GF-D8 (cell line): ENCODE results near the gene NT5C1B.

Experiments used
- DNase-seq: peaks from one replicate; lab custom pipeline; 2025; lab: John Stamatoyannopoulos, UW

Gene NT5C1B

DNA sequence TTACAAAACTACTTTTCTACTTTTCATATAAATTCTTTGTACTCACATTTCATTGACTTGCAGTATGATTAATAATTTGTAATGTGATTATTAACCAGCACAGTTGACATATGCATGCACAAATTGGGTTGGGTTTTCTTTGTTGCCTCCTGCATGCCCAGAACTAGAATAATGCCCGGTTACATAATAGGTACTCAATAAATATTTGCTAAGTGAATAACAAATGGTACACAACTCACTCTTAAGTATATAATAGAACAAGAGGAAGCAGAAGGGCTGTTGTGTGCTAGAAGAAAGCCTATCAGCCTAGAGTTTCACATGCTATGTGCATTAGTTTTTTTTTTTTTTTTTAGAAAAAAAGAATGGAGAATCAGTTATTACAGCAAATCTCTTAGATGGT, 38.2 kb downstream of the NT5C1B start:
- no peak for DNase-seq

DNA sequence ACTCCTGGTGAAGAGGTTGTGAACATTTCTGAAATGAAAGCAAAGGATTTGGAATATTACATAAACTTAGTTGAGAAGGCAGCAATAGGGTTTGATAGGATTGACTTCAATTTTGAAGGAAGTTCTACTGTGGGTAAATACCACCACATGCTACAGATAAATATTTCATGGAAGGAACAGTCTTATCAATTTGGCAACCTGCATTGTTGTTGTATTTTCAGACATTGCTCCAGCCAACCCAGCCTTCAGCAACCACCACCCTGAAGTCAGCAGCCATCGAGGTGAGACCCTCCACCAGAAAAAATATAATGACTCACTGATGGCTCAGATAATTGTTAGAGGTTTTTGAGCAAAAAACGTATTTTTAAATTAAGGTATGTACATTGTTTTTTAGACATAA, 38.9 kb downstream of the NT5C1B start:
- DNase-seq, result no peak

DNA sequence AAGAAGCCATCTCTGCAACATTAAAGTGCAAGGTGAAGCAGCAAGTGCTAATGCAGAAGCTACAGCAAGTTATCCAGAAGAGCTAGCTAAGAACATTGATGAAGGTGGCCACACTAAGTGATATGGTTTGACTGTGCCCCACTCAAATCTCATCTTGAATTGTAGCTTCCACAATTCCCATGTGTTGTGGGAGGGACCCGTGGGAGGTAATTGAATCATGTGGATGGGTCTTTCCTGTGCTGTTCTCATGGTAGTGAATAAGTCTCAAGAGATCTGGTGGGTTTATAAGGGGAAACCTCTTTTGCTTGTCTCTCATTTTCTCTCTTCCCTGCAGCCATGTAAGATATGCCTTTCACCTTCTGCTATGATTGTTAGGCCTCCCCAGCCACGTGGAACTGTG, 40.3 kb downstream of the NT5C1B start:
- DNase-seq, result no peak

DNA sequence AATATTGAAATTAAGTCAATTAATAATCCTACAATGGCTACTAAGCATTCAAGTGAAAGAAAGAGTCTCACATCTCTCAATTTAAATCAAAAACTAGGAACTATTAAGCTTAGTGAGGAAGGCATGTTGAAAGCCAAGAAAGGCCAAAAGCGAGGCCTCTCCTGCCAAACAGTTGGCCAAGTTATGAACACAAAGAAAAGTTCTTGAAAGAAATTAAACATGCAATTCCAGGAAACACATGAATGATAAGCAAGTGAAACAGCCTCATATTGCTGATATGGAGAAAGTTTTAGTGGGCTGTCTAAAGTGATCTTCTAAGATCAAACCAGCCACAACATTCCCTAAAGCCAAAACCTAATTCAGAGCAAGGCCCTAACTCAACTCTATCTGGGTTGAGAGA, 40.7 kb downstream of the NT5C1B start:
- DNase-seq, result no peak

DNA sequence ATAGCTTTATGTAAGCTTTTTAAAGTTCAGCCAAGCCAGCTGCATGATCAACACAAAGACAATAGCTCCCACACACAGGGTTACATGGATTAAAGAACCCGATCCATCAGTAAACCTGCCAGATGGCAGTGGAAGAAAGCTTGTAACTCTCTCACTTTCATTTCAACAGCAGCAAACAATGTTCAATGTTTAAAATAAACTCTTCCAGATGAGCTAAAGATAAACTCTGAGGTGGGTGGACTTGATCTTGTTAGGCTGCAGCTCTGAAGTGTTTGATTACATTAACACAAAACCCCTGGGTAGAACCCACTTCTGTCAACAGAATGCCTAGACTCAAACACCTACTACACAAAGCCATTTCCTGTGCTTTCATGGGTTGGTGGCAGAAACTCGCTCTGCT, 42.8 kb downstream of the NT5C1B start:
- no peak for DNase-seq

DNA sequence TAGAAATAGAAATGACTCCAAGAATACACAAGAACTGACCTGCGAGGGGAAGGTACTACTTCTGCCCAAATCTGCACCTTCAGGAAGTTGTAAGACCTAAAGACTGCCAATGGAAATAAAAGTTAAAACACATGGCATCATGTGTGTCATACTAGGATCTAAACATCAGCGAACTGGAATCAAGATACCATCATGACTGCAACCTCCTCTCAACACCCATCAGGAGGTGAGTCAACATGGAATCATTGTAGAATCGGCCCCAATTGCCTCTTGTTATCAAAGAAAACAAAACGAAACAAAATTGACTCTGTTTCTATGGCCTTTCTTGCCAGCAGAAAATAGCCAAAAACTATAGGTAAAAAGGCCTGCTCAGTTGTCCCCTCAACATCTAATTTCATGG, 44.0 kb downstream of the NT5C1B start:
- DNase-seq, result no peak

DNA sequence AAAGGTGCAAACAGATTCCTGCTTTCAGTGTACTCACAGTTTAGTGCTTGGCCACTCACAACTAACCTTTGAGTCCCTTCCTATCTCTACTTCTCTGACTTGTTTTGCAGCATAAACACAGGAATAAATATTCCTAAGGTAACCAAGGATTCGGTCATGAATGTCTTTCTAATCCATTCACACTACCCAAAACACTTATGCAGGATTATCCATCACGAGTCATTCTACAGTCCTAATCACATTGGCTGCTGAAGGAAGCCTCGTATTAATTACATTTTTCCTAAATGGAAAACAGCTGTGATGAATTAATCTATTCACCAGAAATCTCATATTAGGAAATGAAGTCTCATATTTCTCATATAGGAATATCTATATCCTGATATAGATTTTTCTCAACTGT, 45.2 kb downstream of the NT5C1B start:
- DNase-seq, result no peak

DNA sequence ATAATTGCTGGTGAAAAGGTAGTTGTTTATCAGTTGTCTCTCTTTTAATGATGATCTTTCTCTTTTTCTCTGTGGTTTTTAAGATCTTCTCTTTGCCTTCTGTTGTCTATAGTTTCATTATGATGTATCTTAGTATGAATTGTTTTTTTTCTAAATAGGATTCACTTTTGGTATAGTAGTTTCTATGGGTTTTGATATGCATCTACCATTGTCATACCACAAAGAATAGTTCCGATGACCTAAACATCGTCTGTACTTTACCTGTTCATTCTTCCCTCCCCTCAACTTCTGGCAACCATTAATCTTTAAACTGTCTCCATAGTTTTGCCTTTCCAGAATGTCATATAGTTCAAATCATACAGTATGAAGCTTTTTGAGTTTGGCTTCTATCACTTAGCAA, 48.5 kb downstream of the NT5C1B start:
- no peak for DNase-seq

DNA sequence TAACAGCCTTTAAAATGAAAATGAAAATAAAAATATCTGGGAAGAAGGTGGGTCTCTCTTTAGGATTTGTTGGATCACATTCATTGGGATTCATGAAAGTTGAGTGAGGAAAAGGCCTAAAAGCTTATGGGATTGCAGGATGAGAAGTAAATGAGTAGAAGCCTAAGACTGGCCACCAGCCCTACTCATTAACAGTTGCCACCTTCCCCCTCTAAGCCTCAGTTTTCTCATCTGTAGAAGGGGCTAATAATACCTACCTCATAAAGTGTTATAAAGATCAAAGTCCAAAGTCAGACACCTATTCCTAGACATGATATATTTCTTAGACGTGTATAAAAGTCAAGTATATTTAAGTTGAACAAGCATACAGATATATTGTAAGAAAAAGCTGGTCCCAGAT, 52.7 kb downstream of the NT5C1B start:
- DNase-seq, result no peak

DNA sequence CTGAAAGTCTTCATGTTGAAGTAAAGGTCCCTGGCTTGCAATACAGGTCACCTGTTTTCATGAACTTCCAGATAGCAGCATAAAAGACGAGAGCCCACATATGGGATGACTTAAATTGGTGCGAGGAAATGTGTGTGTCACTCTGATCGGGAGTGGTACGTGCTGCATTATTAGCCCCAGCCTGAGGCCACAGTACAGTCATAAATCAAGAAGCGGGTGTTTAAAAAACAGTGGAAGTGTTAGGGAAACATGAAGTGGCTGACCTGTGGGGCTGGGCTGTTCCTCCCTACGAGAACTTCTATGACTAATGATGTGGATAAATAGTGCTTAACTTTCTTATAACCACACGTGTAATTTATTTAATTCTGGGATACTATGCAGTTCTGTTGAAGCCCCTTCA, 53.3 kb downstream of the NT5C1B start:
- DNase-seq, result no peak

DNA sequence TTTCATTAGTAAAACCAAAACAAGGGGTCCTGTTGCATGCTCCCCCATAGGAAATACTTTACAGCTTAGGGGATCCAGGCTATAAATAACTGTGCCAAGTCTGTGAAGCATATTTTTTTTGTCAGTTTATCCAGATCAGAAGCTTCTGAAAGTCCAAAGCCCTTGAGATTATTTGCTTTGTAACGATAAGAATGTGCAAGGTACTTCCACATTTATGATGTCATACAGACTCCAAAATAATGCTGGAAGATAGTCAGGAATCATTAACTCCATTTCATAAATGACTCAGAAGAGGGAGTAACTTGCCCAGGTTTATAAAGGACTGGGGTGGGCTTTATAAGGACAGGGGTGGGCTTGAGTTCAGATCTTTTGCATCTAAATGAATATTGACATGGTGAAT, 58.2 kb downstream of the NT5C1B start:
- no peak for DNase-seq

DNA sequence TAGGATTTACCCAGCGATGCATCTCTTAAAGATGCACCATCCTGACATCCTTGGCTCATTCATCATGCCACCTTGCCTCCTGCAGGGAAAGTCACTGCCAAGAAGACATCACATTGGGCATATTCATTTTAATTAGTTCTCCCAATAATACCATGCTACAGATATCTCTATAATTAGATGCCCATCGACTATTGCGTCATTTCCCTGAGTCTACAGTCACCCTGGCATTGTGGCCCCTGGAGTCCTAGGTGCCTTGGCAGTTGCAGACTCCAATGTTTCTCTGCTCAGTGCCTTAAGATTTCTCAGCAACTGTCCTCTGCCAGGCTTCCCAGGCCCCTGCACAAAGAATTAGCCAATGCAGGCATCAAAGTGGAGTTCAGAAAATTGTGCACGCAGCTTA, 61.5 kb downstream of the NT5C1B start:
- no peak for DNase-seq

DNA sequence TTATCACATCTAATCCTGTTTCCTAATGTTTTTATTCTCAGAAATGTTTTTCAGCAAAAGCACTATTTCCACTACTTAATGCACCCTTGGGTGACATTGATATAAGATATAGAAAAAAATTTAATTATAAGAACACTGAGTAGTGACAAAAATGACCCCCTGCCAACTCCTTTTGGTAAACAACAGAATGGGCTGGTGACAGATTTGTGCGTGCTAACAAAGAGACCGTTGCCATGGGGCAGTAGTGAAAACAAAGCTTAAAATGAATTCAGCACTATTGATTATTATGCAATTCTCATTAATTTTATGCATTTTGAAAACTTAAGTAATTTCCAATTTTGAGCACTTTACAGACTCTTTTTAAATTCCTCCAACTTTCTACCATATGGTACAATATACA, 62.0 kb downstream of the NT5C1B start:
- DNase-seq, result no peak

DNA sequence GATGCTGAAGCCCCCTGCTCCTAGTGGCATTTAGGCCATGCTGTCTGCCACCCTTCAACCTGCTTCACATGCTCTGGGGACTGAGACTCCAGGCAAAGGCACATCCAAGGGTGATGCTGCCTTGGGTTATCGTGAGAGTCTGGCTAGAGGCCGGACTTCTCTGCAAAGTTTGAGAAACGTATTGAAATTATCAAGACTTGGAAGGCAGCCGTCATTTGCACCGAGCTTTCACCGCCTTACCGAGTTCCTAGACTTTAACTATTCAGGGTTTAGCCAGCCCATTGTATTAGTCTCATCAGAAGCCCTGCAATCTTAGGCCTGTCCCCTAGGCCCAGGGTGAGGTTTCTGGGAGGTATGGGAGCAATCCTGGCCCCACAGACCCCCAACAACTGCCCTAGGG, 62.9 kb downstream of the NT5C1B start:
- no peak for DNase-seq

DNA sequence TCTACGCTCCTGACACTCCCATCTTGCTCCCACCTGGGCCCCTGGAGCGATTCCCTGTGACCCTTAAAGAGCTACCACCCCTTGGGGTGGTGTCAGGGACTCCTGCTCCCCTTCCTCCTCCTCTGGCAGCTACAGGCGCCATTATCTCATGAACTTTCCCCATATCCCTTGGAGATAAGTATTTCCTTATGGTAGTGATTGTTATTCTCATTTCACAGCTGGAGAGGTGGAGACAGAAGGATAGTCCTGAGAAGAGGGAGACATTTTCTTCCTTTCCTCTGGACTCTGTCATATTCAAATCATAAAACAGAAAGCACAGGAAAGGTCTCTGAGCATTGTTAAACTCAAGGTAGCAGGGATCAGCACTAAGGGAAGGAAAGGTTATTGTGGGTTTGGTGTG, 63.5 kb downstream of the NT5C1B start:
- DNase-seq, result no peak

DNA sequence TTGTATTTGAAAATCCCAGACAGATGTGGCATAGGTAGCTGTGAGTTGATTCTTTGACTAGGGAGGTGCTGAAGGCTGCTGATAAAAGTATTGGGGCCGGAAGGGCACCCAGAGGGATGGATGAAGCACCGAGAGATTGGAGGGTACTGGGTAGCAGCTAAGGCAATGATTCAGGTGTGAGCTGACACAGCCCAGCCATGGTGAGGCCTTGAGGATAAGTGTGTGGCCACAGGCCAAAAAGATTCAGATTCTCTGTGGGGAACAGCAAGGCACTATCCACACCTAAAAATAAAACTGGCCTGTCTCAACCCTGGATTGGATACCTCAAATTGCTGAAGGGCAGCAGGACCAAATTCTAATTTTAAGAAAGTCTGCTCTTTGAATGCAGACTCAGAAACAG, 64.1 kb downstream of the NT5C1B start:
- DNase-seq, result no peak

DNA sequence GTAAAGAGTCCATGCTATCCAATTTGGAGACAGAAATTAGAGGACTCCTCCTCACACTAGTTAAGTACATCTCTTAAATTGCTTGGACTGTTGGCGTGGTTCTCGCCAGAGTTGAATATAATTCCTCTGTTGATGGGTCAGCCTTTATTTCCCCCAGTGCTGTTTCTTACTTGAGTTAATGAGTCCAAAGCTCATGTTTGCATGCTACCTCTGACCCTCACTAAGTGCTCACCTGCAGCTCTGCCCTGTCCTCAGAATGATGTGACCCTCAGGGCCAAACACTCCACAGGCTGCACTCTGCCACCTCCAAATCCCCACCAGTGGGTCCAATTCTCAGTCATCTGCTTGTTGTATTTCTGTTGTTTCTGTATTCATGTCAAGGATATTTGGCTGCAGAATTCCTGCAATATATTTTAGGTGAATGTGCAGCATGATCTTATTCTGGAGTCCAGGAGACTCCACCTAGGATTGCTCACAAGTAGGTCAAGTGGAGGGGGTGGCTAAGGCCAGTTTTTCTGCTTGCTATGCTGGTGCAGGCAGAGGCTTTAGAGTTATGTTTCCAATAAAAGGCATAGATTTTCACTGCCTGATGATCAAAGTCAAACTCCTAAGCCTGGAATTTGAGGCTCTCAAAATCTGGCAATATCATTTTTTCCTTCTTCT, 66.8 kb downstream of the NT5C1B start:
- DNase-seq, result no peak

DNA sequence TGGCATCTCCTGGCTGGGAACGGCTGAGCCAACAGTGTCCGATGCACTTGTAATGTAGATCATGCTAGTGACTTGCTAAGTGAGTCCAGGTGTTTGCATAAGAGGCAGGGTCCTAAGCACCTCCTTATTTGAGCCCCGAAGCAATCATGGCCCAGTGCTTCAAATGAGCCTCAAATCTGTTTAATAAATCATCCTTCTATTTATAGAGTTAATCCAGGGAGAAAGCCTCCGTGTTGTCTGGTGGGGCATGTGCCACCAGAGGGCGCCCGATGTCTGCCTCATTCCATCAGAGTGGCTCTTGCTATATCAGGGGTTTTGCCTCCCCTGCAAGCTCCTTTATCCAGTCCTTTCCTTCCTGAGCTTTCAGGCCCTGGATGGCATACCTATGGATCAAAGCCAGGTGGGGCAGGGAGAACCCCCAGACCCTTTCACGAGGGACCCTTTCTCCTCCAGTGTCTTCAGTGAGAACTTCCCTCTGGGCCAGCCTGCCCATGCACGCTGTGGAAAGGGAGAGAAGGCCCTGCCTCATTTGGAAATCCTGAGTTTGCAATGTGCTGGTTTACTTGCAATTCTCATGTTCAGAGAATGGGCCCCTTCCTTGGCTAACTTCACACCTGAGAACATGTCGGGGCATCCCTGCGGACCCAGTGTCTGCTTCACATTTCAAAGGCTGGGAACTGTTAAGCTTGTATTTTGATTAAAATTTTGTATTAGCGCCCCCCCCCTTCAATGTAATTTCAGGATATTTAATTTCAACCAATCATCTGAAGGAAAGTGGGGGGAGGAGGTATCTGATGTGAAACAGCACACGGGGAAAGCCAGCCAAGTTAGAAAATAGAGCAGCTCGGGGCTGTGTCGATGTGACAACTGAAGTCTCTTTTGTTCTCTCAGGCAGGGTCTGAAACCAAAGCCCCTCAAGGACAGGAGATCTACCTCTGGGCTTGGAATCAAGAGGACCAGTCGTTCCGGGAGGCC, 68.6 kb downstream of the NT5C1B start:
- no peak for DNase-seq

DNA sequence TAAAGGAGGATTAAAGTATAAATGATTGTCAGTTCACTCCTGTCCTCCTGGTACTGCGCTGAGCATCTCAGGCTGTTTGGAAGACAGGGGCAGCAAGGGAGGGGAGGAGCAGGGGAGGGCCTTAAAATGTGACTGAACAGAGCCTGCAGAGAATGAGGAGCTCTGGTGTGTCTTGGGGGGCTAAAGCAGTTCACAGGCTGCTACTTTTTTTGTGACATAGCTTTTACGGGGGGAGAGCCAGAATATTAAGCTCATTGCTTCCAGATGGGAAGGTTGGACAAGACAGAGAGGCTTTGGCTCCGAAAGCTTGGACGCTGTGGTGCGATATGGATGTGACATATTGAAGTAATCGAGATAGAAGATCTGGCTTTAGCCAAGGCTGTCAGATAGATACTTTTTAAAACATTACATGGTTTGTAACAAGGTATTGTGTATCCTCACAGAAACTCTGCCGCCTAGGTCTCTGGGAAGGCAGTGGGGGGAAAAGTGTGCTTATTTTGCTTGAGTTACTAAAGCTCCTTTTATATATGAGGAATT, 69.4 kb downstream of the NT5C1B start:
- no peak for DNase-seq

DNA sequence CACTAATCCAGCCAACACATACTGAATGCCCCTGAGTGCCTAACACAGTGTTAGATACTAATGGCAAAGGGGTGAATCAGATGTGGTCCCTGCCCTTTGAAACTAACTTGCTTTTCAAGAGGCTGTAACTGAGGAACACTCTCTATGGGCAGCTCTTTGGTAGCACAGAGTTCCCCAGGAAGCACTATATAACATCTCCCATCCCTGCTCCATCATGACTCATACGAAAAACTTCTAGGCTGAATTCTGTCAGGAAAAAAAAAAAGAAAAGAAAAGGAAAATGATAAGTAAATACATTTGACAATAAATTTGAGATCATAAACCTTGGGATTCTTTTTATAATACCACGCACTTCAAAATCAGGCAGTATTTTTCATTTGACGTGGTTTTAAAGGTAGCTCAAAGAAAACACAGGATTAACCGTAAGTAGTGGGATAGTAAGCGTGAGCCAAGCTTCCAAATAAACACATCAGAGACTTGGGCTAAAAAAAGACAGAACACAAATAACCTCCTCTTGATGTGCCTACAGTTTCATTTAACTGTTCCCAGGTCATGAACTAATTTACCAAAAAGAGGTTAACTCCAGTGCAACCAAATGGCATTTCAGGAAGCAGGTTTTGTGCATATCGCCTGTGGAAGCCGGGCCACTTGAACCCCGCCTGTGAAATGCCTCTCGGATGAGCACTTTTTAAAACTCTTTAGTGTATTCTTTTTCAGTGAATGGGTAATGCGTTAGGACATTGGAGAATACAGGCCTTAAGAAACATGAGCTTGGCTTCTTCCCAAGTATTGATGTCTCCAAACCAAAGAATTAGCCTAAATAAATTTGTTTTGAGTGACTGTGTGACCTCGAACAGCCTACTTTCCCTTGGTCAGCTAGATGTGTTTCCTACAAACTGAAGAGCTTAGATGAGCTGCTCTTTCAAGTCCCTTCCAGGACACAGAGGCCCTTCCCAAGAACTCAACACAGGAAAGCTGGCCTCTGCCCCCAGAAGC, 71.0 kb downstream of the NT5C1B start:
- no peak for DNase-seq

DNA sequence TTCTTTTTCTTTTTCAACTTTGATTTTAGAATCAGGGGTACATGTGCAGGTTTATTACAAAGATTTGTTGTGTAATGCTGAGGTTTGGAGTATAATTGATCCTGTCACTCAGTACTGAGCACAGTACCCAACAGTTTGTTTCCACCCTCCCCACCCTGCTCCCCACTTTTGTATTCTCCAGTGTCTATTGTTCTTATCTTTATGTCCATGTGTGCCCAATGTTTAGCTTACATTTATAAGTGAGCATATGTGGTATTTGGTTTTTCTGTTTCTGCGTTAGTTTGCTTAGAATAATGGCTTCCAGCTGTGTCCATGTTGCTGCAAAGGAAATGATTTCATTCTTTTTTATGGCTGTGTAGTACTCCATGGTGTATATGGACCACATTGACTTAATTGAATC, 72.0 kb downstream of the NT5C1B start:
- DNase-seq, result no peak

DNA sequence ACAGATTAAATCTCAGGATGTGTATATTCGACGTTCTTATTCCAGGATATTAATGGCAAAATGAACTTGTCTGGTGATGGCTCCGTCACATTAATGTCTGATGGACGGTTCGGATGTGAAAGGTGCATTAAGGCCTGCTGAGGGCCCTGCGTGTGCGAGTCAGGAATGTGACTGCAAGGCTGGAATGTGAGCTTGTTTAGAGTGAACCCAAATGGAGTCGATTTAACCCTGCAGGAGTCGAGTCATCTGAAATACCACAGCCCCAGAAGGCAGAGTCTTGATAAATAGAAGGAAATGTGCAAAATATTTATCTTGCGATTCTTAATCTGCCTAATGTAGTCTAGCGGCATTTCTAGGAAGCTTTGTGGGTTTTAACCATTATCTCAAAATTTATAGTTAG, 73.3 kb downstream of the NT5C1B start:
- DNase-seq, result no peak
